Hippocampal formation (tissue), 2 donors: ENCODE measurements around the gene TTC23.
A peak's percentile ranks its signal among the peaks of the same experiment; 100 is the strongest.
"Not testable (repeated sequence)": the region's sequence is repeated elsewhere in the genome, so short reads cannot be mapped to it uniquely, and the experiment has no call there.

Source experiments
- DNase-seq, 2 donors: peaks; one replicate each; lab custom pipeline; 2025; lab: John Stamatoyannopoulos, UW

The TTC23 gene

DNA sequence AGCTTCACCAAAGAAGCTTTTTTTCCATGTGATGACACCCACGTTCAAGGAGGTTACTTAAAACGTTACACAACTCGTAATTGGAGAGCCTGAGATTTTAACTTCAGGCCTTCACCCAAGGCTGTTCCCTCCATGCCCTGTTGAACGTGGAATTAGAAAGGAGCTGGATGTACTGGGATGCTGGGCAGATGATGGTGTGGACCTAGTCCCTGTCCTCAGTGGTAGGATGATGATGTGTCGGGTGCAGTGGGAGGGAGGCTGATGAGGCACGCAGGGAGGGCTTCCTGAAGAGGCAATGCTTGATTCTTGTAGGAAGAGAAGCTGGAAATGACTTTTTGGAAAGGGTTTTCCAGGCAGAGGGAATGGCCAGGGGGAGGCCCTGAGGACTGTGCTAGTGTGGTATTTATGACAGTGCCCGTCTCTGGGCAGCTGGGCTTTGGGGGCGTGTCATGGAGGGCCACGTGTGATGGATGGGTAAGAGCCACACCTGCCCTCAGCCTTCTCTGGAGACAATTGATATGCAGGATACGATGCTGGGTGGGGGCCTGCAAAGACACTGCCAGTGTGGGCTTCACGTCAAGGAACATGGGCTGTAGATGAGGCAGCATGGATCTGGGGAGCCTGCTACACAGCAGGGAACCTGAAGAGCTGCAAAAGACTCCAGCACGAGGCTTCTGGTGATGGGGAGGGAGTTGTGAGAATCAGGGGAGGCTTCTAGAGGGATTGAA is 129.2 kb downstream of the TTC23 start:
- DNase-seq, result no peak

DNA sequence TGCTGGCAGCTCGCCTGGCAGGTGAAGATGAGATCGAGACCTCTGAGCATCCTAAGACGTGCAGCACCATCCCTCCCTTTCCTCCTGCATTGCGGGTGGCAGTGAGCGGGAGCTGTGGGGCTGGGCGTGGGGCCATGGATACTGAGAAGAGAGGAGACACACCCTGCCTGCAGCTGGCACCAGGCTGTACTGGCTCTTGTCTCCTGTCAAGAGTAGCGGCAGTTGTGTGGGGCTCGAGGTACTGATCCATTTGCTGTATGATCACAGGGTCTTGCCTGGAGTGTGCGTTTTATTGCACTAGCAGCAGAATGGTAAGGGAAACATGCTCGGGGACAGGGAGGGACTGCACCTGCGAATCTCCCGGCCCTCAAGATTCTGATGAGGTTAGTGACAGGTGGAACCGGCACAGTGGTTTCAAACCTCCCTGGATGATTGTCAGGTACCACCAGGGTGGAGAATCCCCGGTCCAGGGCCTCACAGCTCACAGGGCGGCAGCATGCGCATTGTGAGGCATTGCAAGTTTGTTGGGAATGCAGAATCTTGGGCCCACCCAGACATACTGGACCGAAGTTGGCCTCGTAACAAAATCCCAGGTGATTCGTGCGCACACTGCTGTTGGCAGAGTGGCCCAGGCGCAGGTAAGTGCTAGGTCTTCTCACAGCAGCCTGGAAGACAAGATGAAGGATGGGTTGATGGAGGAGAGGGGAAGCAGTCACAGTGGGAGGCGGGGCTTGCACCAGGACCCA is 130.4 kb downstream of the TTC23 start:
- no peak for DNase-seq

DNA sequence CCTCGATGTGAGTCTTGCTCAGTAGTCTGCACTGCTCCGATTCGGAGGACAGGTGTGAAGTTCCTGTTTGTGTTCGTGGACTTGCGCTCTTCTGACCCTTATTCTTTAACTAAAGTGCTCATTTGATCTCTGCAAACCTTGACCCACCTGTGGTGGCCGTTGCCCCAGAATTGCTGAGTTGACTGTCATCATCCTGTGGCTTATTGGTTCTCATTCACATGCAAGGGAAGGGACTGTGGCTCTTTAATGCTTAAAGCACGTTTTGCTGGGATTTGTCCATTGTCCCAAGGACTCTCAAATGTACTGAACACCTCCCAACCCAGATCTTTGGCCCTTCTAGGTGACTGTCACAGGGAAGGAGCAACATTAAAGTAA is 131.1 kb downstream of the TTC23 start:
- no peak for DNase-seq

DNA sequence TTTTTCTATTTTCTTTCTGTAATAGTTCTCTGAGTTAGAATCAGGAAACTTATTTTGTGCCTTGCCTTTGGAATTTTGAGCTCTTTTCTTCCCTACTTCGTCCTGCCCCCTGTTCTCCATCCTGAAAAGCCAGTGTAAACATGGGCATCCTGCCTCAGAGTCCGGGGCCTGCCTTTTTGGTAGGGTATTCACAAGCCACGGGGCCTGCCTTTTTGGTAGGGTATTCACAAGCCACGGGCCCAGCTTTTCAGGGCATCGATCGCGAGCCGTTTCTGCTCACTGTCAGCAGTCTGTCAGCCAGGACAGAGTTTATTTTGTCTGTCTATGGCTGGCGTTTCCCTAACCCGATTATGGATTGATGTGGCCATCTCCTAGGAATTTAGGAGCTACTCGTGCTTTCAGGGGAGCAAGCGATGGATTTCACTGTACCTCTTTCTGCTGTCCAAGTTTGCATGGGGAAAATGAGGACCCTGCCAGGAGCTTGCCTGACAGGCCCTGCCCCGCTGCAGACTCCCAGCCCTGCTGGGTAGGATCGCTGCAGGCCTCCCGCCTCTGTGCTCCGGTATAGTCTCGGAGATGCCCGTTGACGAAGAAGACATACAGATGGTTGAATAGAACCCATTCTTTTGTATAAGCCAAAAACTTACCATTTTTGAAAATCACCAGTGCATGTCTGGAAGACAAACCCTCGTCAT is 131.7 kb downstream of the TTC23 start:
- no peak for DNase-seq

DNA sequence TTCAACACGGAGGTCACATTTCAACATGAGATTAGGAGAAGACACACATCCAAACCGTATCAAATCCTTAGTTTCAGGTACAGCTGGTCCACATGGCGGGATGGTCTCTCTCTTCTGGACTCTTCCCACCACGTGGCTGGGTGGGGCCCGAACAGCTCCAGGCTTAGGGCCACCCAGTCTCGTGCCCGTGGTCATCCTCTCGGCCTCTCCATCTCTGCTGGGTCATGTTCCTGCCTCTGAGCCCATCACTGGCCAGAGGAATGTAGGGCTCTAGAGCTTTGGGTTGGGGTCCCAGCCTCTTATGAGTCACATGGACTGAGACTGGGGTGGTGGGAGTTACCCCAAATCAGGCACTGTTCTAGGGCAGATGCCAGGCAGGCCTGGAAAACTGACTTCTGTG is 132.3 kb downstream of the TTC23 start:
- DNase-seq, result no peak

DNA sequence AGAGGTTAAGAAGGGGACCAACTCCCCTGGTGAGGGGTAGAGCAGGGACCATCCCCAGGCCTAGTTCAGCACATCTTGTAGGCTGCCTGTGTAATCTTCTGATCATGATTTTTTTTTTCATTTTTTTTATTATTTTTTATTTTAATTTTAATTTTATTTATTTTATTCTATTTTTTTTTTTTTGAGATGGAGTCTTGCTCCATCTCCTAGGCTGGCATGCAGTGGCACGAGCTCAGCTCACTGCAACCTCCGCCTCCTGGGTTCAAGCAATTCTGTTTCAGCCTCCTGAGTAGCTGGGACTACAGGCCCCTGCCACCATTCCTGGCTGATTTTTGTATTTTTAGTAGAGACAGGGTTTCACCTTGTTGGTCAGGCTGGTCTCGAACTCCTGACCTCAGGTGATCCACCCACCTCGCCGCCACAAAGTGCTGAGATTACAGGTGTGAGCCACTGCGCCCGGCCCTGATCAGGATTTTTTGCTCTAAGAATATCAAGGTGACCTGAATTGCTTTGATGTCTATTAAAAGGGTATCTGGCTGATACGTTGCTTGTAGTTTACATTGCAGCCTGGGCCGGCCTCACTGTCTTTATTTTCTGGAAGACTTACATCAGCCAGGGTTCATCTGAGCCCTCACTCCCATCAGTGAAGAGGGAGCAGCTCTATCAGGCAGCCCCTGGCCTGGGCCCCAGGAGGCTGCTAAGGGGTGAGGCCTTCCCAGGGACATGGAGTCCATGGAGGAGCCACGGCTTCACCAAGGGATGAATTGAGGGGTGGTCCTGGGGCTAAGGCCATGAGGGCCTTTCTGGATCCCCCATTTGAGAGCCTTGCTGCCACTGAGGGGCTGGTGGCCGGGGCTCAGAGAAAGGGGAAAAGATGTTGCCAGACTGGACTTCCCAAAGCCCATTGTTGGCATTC is 133.8 kb downstream of the TTC23 start:
- DNase-seq, result no peak

DNA sequence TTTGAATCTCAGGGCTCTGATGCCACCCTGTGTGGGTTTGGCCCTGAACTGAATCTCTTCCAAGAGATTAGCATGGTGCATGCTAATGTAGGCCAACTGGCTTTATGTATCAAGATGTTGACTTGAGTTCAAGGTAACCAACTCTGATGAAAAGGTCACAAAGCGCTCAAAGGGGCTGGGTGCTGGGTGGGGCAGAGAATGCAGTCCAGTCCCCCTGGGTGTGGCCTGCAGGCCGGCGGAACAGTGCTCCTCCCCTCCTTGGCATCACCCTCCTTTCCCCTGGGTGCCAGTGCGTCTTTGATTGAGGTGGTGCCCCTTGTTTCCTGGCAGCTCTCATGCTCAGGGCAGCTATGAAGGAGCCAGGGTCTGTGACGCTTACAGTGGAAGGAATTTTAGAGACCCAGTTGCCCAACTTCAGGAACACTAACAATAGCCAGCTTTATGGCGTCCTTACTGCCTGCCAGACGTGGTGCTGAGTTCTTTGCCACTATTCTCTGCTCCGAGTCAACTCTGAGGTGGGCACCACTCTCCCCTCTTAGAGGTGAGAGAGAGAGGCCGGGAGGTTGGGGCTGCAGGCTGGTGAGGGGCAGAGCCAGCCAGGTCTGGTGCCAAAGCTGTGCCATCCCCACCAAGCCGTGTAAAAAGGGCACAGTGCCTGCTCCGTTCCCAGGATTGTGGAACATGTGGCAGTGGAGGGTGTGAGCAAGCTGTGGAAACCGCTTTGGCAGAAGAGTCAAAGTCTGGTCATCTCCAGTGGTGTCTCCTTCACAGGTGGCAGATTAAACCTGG is 134.7 kb downstream of the TTC23 start:
- DNase-seq, result no peak

DNA sequence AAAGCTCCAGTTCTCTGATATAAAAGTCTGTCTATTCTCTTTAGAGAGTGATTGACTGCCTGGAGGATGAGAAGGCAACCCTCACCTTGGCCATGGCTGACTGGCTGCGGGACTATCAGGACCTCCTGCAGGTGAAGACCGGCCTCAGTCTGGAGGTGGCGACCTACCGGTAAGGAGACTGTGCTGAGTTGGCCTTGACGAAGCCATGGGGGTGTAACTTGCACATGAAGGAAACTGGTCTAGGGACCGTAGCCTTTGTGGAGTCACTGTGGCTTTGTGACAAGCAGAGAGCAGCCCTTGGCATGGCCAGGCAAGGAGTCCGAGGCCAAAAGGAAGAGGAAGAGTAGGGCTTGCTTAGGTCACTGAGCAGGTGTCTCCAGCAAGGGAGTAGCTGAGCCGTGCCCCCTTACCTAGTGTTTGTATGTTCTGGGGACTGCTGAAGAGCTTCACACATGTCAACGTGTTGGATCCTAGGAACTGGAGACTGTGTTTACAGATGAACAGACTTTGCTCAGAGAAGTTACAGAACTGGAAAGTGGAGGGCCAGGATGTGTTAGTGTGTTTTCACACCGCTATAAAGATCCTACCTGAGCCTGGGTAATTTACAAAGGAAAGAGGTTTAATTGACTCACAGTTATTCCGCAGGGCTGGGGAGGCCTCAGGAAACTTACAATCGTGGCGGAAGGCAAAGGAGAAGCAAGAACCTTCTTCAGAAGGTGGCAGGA is 135.7 kb downstream of the TTC23 start:
- no peak for DNase-seq

DNA sequence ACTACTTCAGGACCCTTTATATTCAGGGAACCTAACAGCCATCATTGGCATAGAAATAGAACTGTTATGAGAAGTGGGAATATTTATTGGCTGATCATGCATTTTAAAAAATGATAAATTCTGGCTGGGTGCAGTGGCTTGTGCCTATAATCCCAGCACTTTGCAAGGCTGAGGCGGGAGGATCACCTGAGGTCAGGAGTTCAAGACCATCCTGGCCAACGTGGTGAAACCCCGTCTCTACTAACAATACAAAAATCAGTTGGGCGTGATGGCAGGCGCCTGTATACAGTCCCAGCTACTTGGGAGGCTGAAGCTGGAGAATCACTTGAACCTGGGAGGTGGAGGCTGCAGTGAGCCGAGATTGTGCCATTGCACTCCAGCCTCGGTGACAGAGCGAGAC is 137.7 kb downstream of the TTC23 start:
- not testable (repeated sequence) for DNase-seq

DNA sequence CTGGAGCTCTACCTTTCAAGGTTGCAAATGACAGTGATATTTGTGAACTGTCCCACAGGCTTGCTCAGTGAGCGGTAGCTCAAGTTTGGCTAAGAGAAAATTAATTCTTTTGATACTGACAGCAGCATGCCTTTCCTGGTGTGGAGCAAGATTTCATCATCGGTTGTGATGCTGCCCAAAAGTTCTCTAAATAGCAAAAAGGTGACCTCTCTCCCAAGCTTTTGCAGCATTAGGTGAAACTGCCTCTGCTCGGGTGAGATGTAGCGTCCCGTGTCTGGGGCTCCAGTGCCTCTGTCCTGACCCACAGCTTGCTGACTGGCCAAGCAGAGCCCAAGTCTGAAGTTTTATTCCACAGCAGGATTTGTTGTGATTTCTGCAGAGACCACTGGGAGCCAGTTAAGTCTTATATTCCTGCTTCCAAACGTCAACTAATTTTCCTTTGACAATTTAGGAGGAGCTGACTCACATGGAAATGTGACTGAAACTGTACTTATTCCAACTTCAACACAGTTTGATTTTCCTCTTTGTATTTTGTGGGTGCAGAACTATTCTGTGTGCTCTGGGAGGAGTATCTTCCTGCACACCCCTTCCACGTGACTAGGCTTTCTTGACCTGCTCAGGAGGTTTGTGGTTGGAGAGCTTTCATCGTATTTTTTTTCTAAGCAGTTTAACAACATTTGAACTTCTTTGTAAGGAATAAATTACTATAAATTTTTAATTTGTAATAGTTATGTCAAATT is 138.6 kb downstream of the TTC23 start:
- no peak for DNase-seq

DNA sequence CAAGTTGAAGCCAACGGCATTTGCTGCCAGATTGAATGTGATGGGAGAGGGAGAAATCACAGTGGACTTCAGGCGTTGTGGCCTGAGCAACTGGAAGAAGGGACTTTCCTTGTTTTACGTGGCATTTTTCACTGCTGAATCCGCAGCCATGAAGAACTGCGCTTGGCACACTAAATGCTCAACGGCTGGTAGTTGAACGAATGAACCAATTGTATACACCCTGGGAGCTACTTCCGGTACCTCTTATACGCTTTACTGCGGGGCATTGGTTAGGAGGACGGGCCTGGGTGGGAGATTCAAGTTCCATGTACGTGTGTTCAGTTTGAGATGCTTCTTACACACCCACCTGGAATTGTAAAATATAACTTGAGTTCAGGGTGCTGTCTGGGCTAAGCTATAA is 139.3 kb downstream of the TTC23 start:
- no peak for DNase-seq

DNA sequence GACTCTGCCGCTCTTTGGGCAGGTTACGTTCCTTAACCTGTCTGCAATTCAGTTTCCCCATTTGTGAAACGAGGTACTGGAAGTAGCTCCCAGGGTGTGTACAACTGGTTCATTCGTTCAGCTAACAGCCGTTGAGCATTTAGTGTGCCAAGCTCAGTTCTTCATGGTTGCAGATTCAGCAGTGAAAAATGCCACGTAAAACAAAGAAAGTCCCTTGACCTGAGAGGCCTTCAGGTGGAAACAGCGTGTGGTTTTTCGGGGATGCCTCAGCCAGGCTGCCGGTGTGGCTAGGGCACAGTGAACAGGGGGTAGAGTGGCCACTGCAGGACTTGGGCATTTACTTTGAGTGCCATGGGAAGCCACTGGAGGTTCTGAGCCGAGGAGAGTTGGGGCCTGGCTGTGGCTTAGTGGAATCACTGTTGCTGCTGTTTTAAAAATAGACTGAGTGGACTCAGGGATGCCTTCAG is 139.8 kb downstream of the TTC23 start:
- no peak for DNase-seq

DNA sequence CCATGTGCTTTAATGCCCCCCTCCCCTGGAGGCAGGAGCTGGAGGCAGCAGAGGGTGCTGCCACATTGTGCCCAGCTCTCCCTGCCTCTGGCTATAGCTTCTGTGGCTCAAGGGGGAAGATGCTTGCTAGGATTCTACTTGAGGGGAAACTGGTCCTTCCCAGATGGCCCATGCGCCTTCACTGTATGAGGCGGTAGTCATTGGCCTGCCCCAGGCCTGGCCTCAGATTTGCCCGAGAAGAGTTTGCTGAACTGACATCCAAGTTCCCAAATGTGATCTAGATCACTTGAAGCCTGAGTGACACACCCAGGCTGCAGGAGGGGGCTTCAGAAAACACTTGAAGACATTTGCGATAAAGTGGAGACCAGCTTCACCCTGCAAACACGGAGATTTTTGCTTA is 140.4 kb downstream of the TTC23 start:
- no peak for DNase-seq

DNA sequence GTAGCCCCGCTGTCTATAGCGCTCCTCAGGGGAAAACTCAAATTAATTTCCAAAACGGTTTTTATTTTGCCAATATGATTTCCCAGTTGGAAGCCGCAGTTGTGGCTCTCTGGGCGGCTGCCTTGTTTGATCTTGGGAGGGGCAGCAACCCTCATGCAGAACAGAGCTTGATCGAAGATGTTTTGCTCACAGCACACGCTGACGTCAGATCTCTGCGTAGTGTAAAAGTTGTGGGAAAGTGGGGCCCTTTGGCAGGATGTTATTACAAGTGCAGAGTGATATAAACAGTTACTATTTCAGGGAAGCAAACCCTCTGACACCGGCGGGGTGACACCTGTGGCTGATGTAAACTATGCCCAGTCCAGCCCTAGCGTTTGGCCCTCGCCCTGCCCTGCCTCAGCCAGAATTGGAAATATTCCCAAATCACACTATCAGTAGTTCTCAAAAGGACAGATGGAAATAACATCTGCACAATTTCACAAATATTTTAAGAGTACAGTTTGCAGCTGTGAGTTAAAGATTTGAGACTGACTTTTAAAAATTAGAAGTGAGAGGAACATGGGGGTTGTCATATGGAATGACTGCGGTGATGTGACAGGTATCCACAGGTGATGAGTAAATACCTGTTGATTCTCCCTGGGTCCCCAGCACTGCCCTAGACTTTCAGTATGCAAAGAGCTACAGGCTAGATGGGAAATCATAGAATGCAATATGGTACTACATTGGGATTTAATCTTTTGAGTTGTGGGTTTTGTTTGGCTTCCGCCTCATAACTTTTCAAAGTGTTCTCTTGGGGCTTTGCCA is 142.8 kb downstream of the TTC23 start:
- no peak for DNase-seq

DNA sequence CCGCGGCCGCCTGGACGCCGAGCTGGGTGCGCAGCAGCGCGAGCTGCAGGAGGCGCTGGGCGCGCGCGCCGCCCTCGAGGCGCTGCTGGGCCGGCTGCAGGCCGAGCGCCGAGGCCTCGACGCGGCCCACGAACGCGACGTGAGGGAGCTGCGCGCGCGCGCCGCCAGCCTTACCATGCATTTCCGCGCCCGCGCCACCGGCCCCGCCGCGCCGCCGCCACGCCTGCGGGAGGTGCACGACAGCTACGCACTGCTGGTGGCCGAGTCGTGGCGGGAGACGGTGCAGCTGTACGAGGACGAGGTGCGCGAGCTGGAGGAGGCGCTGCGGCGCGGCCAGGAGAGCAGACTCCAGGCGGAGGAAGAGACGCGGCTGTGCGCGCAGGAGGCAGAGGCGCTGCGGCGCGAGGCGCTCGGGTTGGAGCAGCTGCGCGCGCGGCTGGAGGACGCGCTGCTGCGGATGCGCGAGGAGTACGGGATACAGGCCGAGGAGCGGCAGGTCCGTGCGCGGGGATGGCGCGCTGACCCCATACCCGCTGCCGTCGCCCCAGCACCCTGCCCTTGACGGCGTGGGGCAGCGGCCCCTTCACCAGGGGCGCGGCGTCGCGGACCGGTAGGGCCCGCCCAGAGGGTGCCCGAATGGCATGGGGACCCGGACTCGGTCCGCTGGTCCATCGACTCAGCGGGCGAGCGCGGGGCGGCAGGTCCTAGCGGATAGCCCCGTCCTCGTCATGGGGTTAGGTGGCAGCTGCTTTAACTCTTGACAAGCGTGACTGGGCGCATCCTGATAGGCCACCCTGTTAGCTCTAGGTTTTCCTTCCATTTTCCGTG is 143.7 kb downstream of the TTC23 start:
- peak in 1 of 2 donors; percentile 22 for DNase-seq

DNA sequence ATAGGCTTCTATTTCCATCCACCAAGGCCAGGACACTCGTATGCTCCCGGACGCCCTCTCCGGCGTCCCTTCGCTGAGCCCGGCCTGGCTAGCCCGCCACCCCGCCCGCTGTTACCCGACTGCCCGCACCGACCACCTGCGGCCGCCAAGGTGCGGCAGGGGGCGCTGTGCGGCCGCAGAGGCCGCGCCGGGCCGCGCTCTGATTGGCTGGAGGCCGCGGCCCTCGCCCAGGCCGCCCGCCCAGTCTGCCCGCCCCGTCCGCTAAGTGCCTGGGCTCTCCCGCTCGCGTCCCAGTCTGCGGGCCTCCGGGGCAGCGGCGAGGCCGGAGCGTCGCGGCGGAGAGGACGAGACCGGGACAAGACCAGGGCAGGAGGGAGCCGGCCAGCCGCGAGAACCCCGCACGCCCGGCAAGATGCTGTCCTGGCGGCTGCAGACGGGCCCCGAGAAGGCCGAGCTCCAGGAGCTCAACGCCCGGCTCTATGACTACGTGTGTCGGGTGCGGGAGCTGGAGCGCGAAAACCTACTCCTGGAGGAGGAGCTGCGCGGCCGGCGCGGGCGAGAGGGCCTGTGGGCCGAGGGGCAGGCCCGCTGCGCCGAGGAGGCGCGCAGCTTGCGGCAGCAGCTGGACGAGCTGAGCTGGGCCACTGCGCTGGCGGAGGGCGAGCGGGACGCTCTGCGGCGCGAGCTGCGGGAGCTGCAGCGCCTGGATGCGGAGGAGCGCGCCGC is 144.4 kb downstream of the TTC23 start, which contains the start of gene SYNM:
Gene SYNM (plus strand): TSS at position 293 of the 726 bp plus-strand sequence. CDS start 120 bp downstream, at position 413.
- peak; percentile 70 to 83 for DNase-seq

DNA sequence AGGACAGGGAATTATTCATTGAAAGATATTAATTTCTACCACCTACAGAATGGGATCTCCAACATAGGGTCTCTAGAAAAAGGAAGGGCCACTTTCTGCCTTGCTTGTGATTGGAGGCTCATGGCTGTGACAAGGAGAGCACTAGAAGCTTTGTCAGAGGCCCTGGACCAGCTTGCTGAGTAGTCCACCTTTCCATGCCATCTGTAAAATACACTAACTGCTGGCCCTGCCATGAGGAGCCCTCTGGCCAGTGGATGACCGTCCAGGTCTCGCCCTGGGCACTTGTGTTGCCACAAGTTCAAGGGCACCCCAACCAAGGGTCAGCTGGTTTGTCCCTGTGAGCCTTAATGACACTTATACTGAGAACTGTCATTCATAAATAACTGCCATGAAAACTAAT is 146.1 kb downstream of the TTC23 start:
- DNase-seq, result no peak
